ENCODE data around the gene RFNG. TPM values are rescaled to one million over a fixed set of nuclear protein-coding genes. Genes with fewer than 3 reads are reported as not detected.

The RFNG gene
- total and polyA plus RNA-seq, 10 of the 15 experiments (the other 5 are each of a cell fraction or from before 2014, with no cell fraction given): 0.10 to 19.6 (median 6.2) TPM

DNA sequence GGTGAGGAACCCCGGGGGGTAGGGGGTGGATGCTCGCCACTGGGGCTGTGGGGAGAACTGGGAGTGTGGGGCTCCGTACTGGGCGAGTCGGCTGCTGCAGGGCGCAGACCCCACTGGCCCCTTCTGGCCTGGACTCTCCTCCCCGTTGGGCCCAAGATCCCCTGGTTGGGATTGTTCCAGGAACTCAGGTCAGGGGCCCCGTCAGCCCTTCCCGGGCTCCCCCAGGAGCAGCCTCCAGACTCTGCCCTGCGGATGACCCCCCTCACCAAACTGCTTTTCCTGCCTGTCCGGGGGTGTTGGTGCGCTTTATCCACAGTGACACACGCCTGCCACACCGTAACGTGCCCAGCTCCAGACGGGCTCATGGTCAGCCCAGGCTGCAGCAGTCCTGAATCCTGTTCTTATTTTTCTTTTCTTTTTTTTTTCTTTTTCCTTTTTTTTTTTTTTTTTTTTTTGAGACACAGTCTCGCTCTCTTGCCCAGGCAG is 50.0 kb downstream of the RFNG start:
- SMC1A ChIA-PET (ENCODE audit: uncharacterized antibody, unreplicated experiment): no interaction called here
- no peak for FAIRE-seq
- RAD21 ChIA-PET (ENCODE audit: unreplicated experiment): interaction anchor here (0.7 kb wide), 1 partner anchor 197 kb away, joined by 3 read pairs; no protein-coding TSS in a partner anchor
- no peak for DNase-seq (ENCODE audit: low read depth, low spot score)
- no peak overlapping the region for H3K4me3 ChIP-seq
- H3K9me3 ChIP-seq (replicated peaks; ENCODE audit: control insufficient read depth, insufficient read depth, low read length): no peaks in the 10 kb centered on the region
- POLR2A ChIA-PET: no interaction called here
- no peak for ATAC-seq
- H3K79me2 ChIP-seq (ENCODE audit: control insufficient read depth, insufficient read depth, low read length): no peaks in the 10 kb centered on the region
- no peak overlapping the region for H2AFZ ChIP-seq (ENCODE audit: control insufficient read depth, low read depth, low read length)
- H3K27me3 ChIP-seq (replicated peaks in 1 of 2; ENCODE audit: control insufficient read depth in 2 of 2, insufficient read depth in 2 of 2, low read length in 1 of 2): no peaks in the 10 kb centered on the region
- H3K4me2 ChIP-seq (ENCODE audit: control insufficient read depth, insufficient read depth): no peak overlapping the region
- intact Hi-C loops (cut with micrococcal nuclease; ENCODE audit: unreplicated experiment) (no loop called here), in situ Hi-C loops (cut with MboI) (no loop called here)
- no peak overlapping the region for H3K27ac ChIP-seq (ENCODE audit: control insufficient read depth, insufficient read depth)
- TF ChIP-seq ATF7 (IDR thresholded peaks at IDR 0.05; ENCODE audit: low read depth) (no peak), ESRRA (IDR thresholded peaks at IDR 0.05; ENCODE audit: low read length) (no peak), GATAD2B (conservative IDR thresholded peaks at IDR 0.05; ENCODE audit: low read depth) (no peak), LARP7 (IDR thresholded peaks at IDR 0.05) (no peak), FOXM1 (IDR thresholded peaks at IDR 0.05; ENCODE audit: low read depth, low read length) (no peak), EED (IDR thresholded peaks at IDR 0.05; ENCODE audit: low read depth) (no peak)
- H3K36me3 ChIP-seq (ENCODE audit: control insufficient read depth in 2 of 2, insufficient read depth in 2 of 2, low read length in 1 of 2): peaks cover 0 to 3% of the 10 kb centered on the region in 2 experiments; a peak in 2 of 4 replicates
- H3K4me1 ChIP-seq (ENCODE audit: control insufficient read depth, insufficient read depth, low read length): no peaks in the 10 kb centered on the region
- no peak overlapping the region for H3K9ac ChIP-seq (ENCODE audit: control insufficient read depth, insufficient read depth, low read length)
- no TSS peak for BruUV-seq (replicated peaks)
- no peaks in the 10 kb centered on the region for H4K20me1 ChIP-seq (ENCODE audit: control insufficient read depth, insufficient read depth)
- CTCF ChIA-PET: no interaction called here
- 77% methylated on average over 17 of the region's 17 CpGs for WGBS (ENCODE audit: insufficient coverage, insufficient replicate concordance, low lambda C conversion rate, missing lambda C conversion rate)

GRCh38 chr17:82000803-82001570 is 50.6 kb downstream of the RFNG start:
- ATAC-seq (no peak), DNase-seq (ENCODE audit: low read depth, low spot score) (no peak), FAIRE-seq (no peak)
- 86% methylated on average over 30 of the region's 32 CpGs for WGBS (ENCODE audit: insufficient coverage, insufficient replicate concordance, low lambda C conversion rate, missing lambda C conversion rate)
- Histone ChIP-seq H3K27me3 (replicated peaks in 1 of 2; ENCODE audit: control insufficient read depth in 2 of 2, insufficient read depth in 2 of 2, low read length in 1 of 2) (no peaks in the 10 kb centered on the region), H2AFZ (ENCODE audit: control insufficient read depth, low read depth, low read length) (no peak overlapping the region), H4K20me1 (ENCODE audit: control insufficient read depth, insufficient read depth) (no peaks in the 10 kb centered on the region), H3K4me2 (ENCODE audit: control insufficient read depth, insufficient read depth) (no peak overlapping the region), H3K4me3 (no peak overlapping the region), H3K9ac (ENCODE audit: control insufficient read depth, insufficient read depth, low read length) (no peak overlapping the region), H3K4me1 (ENCODE audit: control insufficient read depth, insufficient read depth, low read length) (no peaks in the 10 kb centered on the region), H3K27ac (ENCODE audit: control insufficient read depth, insufficient read depth) (no peak overlapping the region), H3K79me2 (ENCODE audit: control insufficient read depth, insufficient read depth, low read length) (no peaks in the 10 kb centered on the region), H3K36me3 (ENCODE audit: control insufficient read depth in 2 of 2, insufficient read depth in 2 of 2, low read length in 1 of 2) (peaks cover 0 to 3% of the 10 kb centered on the region in 2 experiments; a peak in 2 of 4 replicates), H3K9me3 (replicated peaks; ENCODE audit: control insufficient read depth, insufficient read depth, low read length) (no peaks in the 10 kb centered on the region)
- CTCF ChIA-PET: no interaction called here
- SMC1A ChIA-PET (ENCODE audit: uncharacterized antibody, unreplicated experiment): no interaction called here
- no TSS peak for BruUV-seq (replicated peaks)
- in situ Hi-C loops (cut with MboI): no loop called here
- intact Hi-C loops (cut with micrococcal nuclease; ENCODE audit: unreplicated experiment): no loop called here
- POLR2A ChIA-PET: no interaction called here
- TF ChIP-seq POLR2A (IDR thresholded peaks at IDR 0.05; ENCODE audit: low read depth, low read length): 0 out of 2 replicates have a peak, but pooled peaks have one; percentile 15
- TF ChIP-seq, protein P1, sequence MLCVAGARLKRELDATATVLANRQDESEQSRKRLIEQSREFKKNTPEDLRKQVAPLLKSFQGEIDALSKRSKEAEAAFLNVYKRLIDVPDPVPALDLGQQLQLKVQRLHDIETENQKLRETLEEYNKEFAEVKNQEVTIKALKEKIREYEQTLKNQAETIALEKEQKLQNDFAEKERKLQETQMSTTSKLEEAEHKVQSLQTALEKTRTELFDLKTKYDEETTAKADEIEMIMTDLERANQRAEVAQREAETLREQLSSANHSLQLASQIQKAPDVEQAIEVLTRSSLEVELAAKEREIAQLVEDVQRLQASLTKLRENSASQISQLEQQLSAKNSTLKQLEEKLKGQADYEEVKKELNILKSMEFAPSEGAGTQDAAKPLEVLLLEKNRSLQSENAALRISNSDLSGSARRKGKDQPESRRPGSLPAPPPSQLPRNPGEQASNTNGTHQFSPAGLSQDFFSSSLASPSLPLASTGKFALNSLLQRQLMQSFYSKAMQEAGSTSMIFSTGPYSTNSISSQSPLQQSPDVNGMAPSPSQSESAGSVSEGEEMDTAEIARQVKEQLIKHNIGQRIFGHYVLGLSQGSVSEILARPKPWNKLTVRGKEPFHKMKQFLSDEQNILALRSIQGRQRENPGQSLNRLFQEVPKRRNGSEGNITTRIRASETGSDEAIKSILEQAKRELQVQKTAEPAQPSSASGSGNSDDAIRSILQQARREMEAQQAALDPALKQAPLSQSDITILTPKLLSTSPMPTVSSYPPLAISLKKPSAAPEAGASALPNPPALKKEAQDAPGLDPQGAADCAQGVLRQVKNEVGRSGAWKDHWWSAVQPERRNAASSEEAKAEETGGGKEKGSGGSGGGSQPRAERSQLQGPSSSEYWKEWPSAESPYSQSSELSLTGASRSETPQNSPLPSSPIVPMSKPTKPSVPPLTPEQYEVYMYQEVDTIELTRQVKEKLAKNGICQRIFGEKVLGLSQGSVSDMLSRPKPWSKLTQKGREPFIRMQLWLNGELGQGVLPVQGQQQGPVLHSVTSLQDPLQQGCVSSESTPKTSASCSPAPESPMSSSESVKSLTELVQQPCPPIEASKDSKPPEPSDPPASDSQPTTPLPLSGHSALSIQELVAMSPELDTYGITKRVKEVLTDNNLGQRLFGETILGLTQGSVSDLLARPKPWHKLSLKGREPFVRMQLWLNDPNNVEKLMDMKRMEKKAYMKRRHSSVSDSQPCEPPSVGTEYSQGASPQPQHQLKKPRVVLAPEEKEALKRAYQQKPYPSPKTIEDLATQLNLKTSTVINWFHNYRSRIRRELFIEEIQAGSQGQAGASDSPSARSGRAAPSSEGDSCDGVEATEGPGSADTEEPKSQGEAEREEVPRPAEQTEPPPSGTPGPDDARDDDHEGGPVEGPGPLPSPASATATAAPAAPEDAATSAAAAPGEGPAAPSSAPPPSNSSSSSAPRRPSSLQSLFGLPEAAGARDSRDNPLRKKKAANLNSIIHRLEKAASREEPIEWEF (IDR thresholded peaks at IDR 0.05; ENCODE audit: insufficient replicate concordance, low read depth, low read length): no peak
- RAD21 ChIA-PET (ENCODE audit: unreplicated experiment): interaction anchor here (0.7 kb wide), 1 partner anchor 197 kb away, joined by 3 read pairs; no protein-coding TSS in a partner anchor
